SU-DHL-6 (cell line): ENCODE measurements around the gene DYNLT5.
"Not testable (repeated sequence)": the region's sequence is repeated elsewhere in the genome, so short reads cannot be mapped to it uniquely, and the experiment has no call there.

Source experiments
- H2AFZ ChIP-seq: fragments of 200-600 bp; sonication (generic); 2 replicates; pipeline ENCODE4 v1.6.1; 2014; ENCODE audit warnings: low read depth, mild to moderate bottlenecking, moderate library complexity, mixed read lengths, antibody characterized with exemption, low read length; ENCODE audit not compliant: severe bottlenecking
- H3F3A ChIP-seq: fragments of 200-600 bp; shearing (Covaris generic); 2 replicates; pipeline ENCODE4 v1.6.0; 2016; ENCODE audit warnings: antibody characterized with exemption, mild to moderate bottlenecking; ENCODE audit not compliant: insufficient read depth
- H3K27ac ChIP-seq: fragments of 200-600 bp; sonication (generic); 2 replicates; pipeline ENCODE4 v1.5.1; 2016; ENCODE audit warnings: low read depth, mild to moderate bottlenecking, low read length, moderate library complexity, mixed read lengths
- H3K27me3 ChIP-seq: fragments of 200-600 bp; sonication (generic), shearing (Covaris generic); 2 replicates; pipeline ENCODE4 v1.6.0; 2014; ENCODE audit warnings: mild to moderate bottlenecking, low read length
- H3K36me3 ChIP-seq: fragments of 200-600 bp; sonication (generic); 2 replicates; pipeline ENCODE4 v1.6.1; 2014; ENCODE audit warnings: mild to moderate bottlenecking, low read length, mixed read lengths
- H3K4me2 ChIP-seq: fragments of 300-600, 200-600 bp; shearing (Covaris generic), sonication (generic); 2 replicates; pipeline ENCODE4 v1.6.0; 2014; ENCODE audit warnings: low read length, low read depth, mild to moderate bottlenecking; ENCODE audit not compliant: poor library complexity, severe bottlenecking
- H3K4me3 ChIP-seq: fragments of 200-600 bp; sonication (generic); 2 replicates; pipeline ENCODE4 v1.5.1; 2014; ENCODE audit warnings: antibody characterized with exemption, low read length, mild to moderate bottlenecking, mixed read lengths; ENCODE audit not compliant: insufficient read depth, poor library complexity, severe bottlenecking
- H3K79me2 ChIP-seq: fragments of 200-600 bp; sonication (generic); 2 replicates; pipeline ENCODE4 v1.6.1; 2014; ENCODE audit warnings: mild to moderate bottlenecking, low read length, moderate library complexity; ENCODE audit not compliant: insufficient read depth
- H3K9ac ChIP-seq: fragments of 200-600 bp; sonication (generic); 2 replicates; pipeline ENCODE4 v1.7.0; 2014; ENCODE audit warnings: mild to moderate bottlenecking, low read length
- H3K9me2 ChIP-seq: fragments of 200-600 bp; sonication (generic); replicated peaks from 2 replicates; pipeline ENCODE4 v1.6.1; 2014; ENCODE audit warnings: low read length; ENCODE audit not compliant: insufficient read depth
- H3K9me3 ChIP-seq: fragments of 200-600 bp; sonication (generic); 2 replicates; pipeline ENCODE4 v1.6.1; 2014; ENCODE audit warnings: low read length, mixed read lengths; ENCODE audit not compliant: insufficient read depth
- H4K20me1 ChIP-seq: fragments of 200-600 bp; sonication (generic); 2 replicates; pipeline ENCODE4 v1.6.1; 2014; ENCODE audit warnings: low read depth, mild to moderate bottlenecking, antibody characterized with exemption, low read length, moderate library complexity, mixed read lengths
- EZH2phosphoT487 ChIP-seq: fragments of 200-600 bp; sonication (generic), shearing (Covaris generic); conservative IDR thresholded peaks from 2 replicates; pipeline ENCODE4 v1.6.1; 2018; ENCODE audit warnings: mild to moderate bottlenecking, antibody characterized with exemption, low read length, moderate library complexity, mixed read lengths
- TF ChIP-seq, protein P1 (sequence below): fragments of 200-600 bp; sonication (generic); IDR thresholded peaks from one replicate; pipeline ENCODE4 v1.5.1; 2017; ENCODE audit warnings: antibody characterized with exemption, mild to moderate bottlenecking, low read length, moderate library complexity; ENCODE audit not compliant: insufficient read depth, poor library complexity, severe bottlenecking

The DYNLT5 gene

DNA sequence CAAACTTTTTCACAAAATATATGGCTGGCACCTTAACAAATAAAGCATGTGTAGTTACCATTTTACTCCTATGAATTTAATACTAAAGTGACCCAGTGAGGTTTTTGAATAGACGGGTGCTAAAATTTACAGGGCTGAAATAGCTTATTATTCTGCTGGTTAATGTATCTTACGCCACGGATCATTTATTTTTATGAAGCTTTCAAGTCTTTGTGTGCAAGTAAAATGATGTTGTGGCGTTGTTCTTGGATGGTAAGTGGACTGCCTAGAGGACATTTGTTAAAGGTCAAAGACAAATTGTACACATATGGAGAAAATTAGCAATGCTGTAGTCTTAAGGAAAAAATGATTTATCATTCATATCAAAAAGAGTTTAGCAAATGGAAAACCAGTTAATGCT is 26.0 kb downstream of the DYNLT5 start:
- Histone ChIP-seq H2AFZ (no peak overlapping the region), H3K9me2 (no peaks in the 10 kb centered on the region), H3F3A (no peaks in the 10 kb centered on the region), H3K9me3 (no peaks in the 10 kb centered on the region), H3K4me2 (no peak overlapping the region), H3K27ac (no peak overlapping the region), H3K79me2 (no peaks in the 10 kb centered on the region), H3K9ac (no peak overlapping the region), H3K27me3 (no peaks in the 10 kb centered on the region), H3K4me3 (no peak overlapping the region), H3K36me3 (no peaks in the 10 kb centered on the region), H4K20me1 (no peaks in the 10 kb centered on the region)
- TF ChIP-seq, protein P1, sequence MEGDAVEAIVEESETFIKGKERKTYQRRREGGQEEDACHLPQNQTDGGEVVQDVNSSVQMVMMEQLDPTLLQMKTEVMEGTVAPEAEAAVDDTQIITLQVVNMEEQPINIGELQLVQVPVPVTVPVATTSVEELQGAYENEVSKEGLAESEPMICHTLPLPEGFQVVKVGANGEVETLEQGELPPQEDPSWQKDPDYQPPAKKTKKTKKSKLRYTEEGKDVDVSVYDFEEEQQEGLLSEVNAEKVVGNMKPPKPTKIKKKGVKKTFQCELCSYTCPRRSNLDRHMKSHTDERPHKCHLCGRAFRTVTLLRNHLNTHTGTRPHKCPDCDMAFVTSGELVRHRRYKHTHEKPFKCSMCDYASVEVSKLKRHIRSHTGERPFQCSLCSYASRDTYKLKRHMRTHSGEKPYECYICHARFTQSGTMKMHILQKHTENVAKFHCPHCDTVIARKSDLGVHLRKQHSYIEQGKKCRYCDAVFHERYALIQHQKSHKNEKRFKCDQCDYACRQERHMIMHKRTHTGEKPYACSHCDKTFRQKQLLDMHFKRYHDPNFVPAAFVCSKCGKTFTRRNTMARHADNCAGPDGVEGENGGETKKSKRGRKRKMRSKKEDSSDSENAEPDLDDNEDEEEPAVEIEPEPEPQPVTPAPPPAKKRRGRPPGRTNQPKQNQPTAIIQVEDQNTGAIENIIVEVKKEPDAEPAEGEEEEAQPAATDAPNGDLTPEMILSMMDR: no peak
- TF ChIP-seq EZH2phosphoT487: no peak

DNA sequence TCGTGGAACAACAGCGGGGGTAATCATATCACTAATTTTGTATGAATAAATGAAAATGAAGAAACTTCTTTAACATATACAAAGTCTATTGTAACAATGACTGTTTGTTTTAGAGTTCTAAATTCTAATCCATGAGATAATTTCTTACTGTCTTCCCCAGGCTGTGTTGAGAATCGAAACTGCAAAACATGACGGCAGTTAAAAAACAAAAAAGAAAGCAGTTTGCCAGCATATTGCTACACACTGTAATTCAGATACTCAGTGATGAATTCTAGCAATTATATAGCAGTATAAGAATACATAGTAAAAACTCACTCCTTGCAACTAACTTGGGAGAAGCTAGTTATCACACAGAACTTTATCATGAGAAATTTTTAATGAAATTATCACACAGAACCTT is 26.7 kb downstream of the DYNLT5 start:
- no peak overlapping the region for H3K9ac ChIP-seq
- no peaks in the 10 kb centered on the region for H3K9me2 ChIP-seq
- no peaks in the 10 kb centered on the region for H4K20me1 ChIP-seq
- no peaks in the 10 kb centered on the region for H3K36me3 ChIP-seq
- no peak overlapping the region for H3K27ac ChIP-seq
- TF ChIP-seq, protein P1: no peak
- no peak for TF ChIP-seq EZH2phosphoT487
- H3F3A ChIP-seq: no peaks in the 10 kb centered on the region
- H3K27me3 ChIP-seq: no peaks in the 10 kb centered on the region
- H3K9me3 ChIP-seq: no peaks in the 10 kb centered on the region
- no peak overlapping the region for H3K4me3 ChIP-seq
- no peak overlapping the region for H2AFZ ChIP-seq
- H3K4me2 ChIP-seq: no peak overlapping the region
- no peaks in the 10 kb centered on the region for H3K79me2 ChIP-seq

DNA sequence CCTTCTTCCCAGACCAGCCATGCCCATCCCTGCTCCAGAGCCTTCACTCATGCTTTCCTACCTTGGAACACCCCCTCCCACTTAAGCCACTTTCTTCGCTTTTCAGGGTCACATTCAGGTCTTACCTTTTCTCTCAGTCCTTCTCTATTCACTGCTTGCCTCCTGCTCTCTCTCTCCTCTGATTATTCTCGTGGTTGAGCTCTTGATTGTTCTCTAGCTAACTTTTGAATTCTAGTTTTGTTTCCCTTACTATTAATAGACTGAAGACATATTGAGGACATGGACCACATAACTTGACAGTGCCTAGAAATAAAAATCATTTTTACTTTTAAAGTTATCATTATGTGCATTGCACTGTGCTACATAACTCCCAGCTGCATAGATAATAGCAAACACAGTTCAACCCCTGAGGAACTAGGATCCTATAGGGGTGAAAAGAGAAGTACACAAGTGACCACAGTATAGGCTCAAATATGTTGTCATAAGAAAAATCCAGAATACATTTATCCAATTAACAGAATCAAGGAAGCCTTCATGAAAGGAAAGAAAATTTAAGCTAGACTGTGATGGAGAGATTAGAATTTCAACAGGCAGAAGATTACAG is 27.3 kb downstream of the DYNLT5 start:
- Histone ChIP-seq H3F3A (no peaks in the 10 kb centered on the region), H3K79me2 (no peaks in the 10 kb centered on the region), H3K36me3 (no peaks in the 10 kb centered on the region), H3K4me2 (no peak overlapping the region), H3K9ac (no peak overlapping the region), H3K9me3 (no peaks in the 10 kb centered on the region), H3K27me3 (no peaks in the 10 kb centered on the region), H3K27ac (no peak overlapping the region), H3K9me2 (no peaks in the 10 kb centered on the region), H3K4me3 (no peak overlapping the region), H2AFZ (no peak overlapping the region), H4K20me1 (no peaks in the 10 kb centered on the region)
- TF ChIP-seq, protein P1: no peak
- no peak for TF ChIP-seq EZH2phosphoT487

DNA sequence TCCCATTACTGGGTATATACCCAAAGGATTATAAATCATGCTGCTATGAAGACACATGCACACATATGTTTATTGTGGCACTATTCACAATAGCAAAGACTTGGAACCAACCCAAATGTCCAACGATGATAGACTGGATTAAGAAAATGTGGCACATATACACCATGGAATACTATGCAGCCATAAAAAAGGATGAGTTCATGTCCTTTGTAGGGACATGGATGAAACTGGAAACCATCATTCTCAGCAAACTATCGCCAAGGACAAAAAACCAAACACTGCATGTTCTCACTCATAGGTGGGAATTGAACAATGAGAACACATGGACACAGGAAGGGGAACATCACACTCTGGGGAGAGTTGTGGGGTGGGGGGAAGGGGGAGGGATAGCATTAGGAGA is 33.5 kb downstream of the DYNLT5 start:
- not testable (repeated sequence) for H3K9ac ChIP-seq, H3K36me3 ChIP-seq

More for the DNA sequence above, 33.5 kb downstream of the DYNLT5 start:
- H3K9me2 ChIP-seq, H3K79me2 ChIP-seq, H4K20me1 ChIP-seq, H3K27me3 ChIP-seq, H3K4me3 ChIP-seq, H3K27ac ChIP-seq, H3F3A ChIP-seq, H3K9me3 ChIP-seq, H2AFZ ChIP-seq, H3K4me2 ChIP-seq: not testable (repeated sequence)
